Mesenchymal stem cell (in vitro differentiated cells and primary cell): ENCODE data around the gene EIF3B.
A peak's percentile ranks its signal among the peaks of the same experiment; 100 is the strongest.

ENCODE experiments used
- DNase-seq: peaks from one replicate; pipeline ENCODE4 v3.0.0-alpha.2; 2013
- H2AFZ ChIP-seq: one replicate; pipeline ENCODE4 v1.6.1; 2013; ENCODE audit warnings: low read depth, mild to moderate bottlenecking, control low read depth, inconsistent platforms, low read length, moderate library complexity
- H2AK5ac ChIP-seq: 2 replicates; pipeline ENCODE4 v1.6.1; 2013; ENCODE audit warnings: low read length, moderate library complexity, mild to moderate bottlenecking, inconsistent platforms; ENCODE audit not compliant: severe bottlenecking
- H2BK120ac ChIP-seq: one replicate; pipeline ENCODE4 v1.6.1; 2013; ENCODE audit warnings: low read depth, mild to moderate bottlenecking, inconsistent platforms, low read length, moderate library complexity
- H2BK12ac ChIP-seq, 2 experiments: one replicate each; pipeline ENCODE4 v1.6.1; 2013; ENCODE audit warnings: inconsistent platforms in 2 of 2, low read length in 2 of 2, mild to moderate bottlenecking in 2 of 2, moderate library complexity in 2 of 2, control low read depth in 1 of 2
- H2BK15ac ChIP-seq: one replicate; pipeline ENCODE4 v1.6.1; 2013; ENCODE audit warnings: mild to moderate bottlenecking, low read depth, inconsistent platforms; ENCODE audit not compliant: poor library complexity, severe bottlenecking
- H2BK5ac ChIP-seq: 2 replicates; pipeline ENCODE4 v1.6.1; 2013; ENCODE audit warnings: low read depth, mild to moderate bottlenecking, low read length, control low read depth, inconsistent platforms; ENCODE audit not compliant: poor library complexity, severe bottlenecking
- H3K14ac ChIP-seq, 2 experiments: one replicate each; pipeline ENCODE4 v1.6.1; 2013; ENCODE audit warnings: inconsistent platforms in 2 of 2, low read length in 2 of 2, control low read depth in 1 of 2, mild to moderate bottlenecking in 1 of 2, moderate library complexity in 1 of 2
- H3K18ac ChIP-seq, 2 experiments: one replicate each; pipeline ENCODE4 v1.6.1; 2013; ENCODE audit warnings: inconsistent platforms in 2 of 2, low read length in 2 of 2, control low read depth in 1 of 2, low read depth in 1 of 2, mild to moderate bottlenecking in 1 of 2
- H3K23ac ChIP-seq, 2 experiments: one replicate each; pipeline ENCODE4 v1.6.1; 2013; ENCODE audit warnings: inconsistent platforms in 2 of 2, low read length in 2 of 2, mild to moderate bottlenecking in 2 of 2, moderate library complexity in 2 of 2, control low read depth in 1 of 2
- H3K27ac ChIP-seq: 2 replicates; pipeline ENCODE4 v1.5.1; 2013; ENCODE audit warnings: mild to moderate bottlenecking, moderate library complexity, low read length, control low read depth, inconsistent platforms; ENCODE audit not compliant: poor library complexity, severe bottlenecking
- H3K27me3 ChIP-seq, 2 experiments: 2 replicates each; pipeline versions ENCODE4 v1.6.1 to v1.7.0; 2013; ENCODE audit warnings: low read length in 2 of 2, mild to moderate bottlenecking in 2 of 2, moderate library complexity in 2 of 2, control low read depth in 1 of 2, inconsistent platforms in 1 of 2; ENCODE audit not compliant: control insufficient read depth in 1 of 2, insufficient read depth in 1 of 2
- H3K36me3 ChIP-seq, 2 experiments: 2 replicates each; pipeline versions ENCODE4 v1.6.1 to v1.7.0; 2013; ENCODE audit warnings: low read length in 2 of 2, control low read depth in 1 of 2, inconsistent platforms in 1 of 2, low read depth in 1 of 2, mild to moderate bottlenecking in 1 of 2; ENCODE audit not compliant: insufficient read depth in 2 of 2, control insufficient read depth in 1 of 2
- H3K4ac ChIP-seq, 2 experiments: one replicate each; pipeline ENCODE4 v1.6.1; 2013; ENCODE audit warnings: inconsistent platforms in 2 of 2, low read length in 2 of 2, mild to moderate bottlenecking in 2 of 2, moderate library complexity in 2 of 2, control low read depth in 1 of 2, low read depth in 1 of 2
- H3K4me1 ChIP-seq: 2 replicates; pipeline ENCODE4 v1.6.1; 2013; ENCODE audit warnings: low read depth, low read length, control low read depth; ENCODE audit not compliant: control insufficient read depth, insufficient read depth
- H3K4me2 ChIP-seq: 2 replicates; pipeline ENCODE4 v1.6.1; 2013; ENCODE audit warnings: low read length, mild to moderate bottlenecking, inconsistent platforms; ENCODE audit not compliant: poor library complexity, severe bottlenecking
- H3K4me3 ChIP-seq, 2 experiments: 2 replicates each; pipeline versions ENCODE4 v1.5.1 to v1.7.0; 2013; ENCODE audit warnings: low read length in 2 of 2, mild to moderate bottlenecking in 2 of 2, control low read depth in 1 of 2, low read depth in 1 of 2; ENCODE audit not compliant: insufficient read depth in 1 of 2
- H3K79me1 ChIP-seq: replicated peaks from 2 replicates; pipeline ENCODE4 v1.6.1; 2013; ENCODE audit warnings: mild to moderate bottlenecking, control low read depth, low read length, inconsistent platforms; ENCODE audit not compliant: poor library complexity, severe bottlenecking
- H3K9ac ChIP-seq: 2 replicates; pipeline ENCODE4 v1.7.0; 2013; ENCODE audit warnings: mild to moderate bottlenecking, low read length, moderate library complexity
- H3K9me3 ChIP-seq: 2 replicates; pipeline ENCODE4 v1.7.0; 2013; ENCODE audit warnings: mild to moderate bottlenecking, low read length; ENCODE audit not compliant: control insufficient read depth
- H4K8ac ChIP-seq: one replicate; pipeline ENCODE4 v1.6.1; 2013; ENCODE audit warnings: inconsistent platforms, mild to moderate bottlenecking, low read length, moderate library complexity
- H4K91ac ChIP-seq: one replicate; pipeline ENCODE4 v1.6.1; 2013; ENCODE audit warnings: mild to moderate bottlenecking, low read length, inconsistent platforms
- WGBS: methylation state at CpG from one replicate; pipeline ENCODE4 v1.1.7; 2013; ENCODE audit warnings: mixed read lengths; 5-methylcytosine and 5-hydroxymethylcytosine counted together

The EIF3B gene

GRCh38 chr7:2403014-2403717, 48.5 kb downstream of the EIF3B start, which contains the start of gene CHST12:
TSS of gene CHST12 (plus strand) at chr7:2403611. CDS start at chr7:2432640, 29,029 bp downstream.
- Histone ChIP-seq H2AFZ (peak within 1 kb of the TSS; percentile 70), H3K9ac (peak within 1 kb of the TSS; percentile 86), H2AK5ac (peak within 1 kb of the TSS; percentile 29), H4K8ac (peak within 1 kb of the TSS; percentile 85), H3K4me2 (peak within 1 kb of the TSS; percentile 99), H3K4ac (peak within 1 kb of the TSS; percentile 75 to 81), H2BK120ac (peak within 1 kb of the TSS; percentile 85), H3K23ac (peak within 1 kb of the TSS in 1 of 2 experiments; percentile 70), H3K4me1 (peaks cover 30% of the 10 kb centered on the region), H3K36me3 (peaks cover 0 to 7% of the 10 kb centered on the region in 2 experiments), H3K9me3 (no peaks in the 10 kb centered on the region), H3K18ac (peak within 1 kb of the TSS; percentile 63 to 83), H2BK5ac (no peak within 1 kb of the TSS), H3K14ac (peak within 1 kb of the TSS; percentile 36 to 76), H4K91ac (peak within 1 kb of the TSS; percentile 92), H2BK15ac (peak within 1 kb of the TSS; percentile 94), H3K27ac (no peak within 1 kb of the TSS), H2BK12ac (peak within 1 kb of the TSS; percentile 61 to 89), H3K27me3 (no peaks in the 10 kb centered on the region), H3K4me3 (peak within 1 kb of the TSS; percentile 90 to 97), H3K79me1 (peaks cover 27% of the 10 kb centered on the region)
- DNase-seq: peak; percentile 88
- 3% methylated on average over 46 of the region's 89 CpGs for WGBS

- peak overlapping the region; percentile 75 to 81 for H3K4ac ChIP-seq
- H4K91ac ChIP-seq: peak overlapping the region; percentile 90
- H2AK5ac ChIP-seq: no peak overlapping the region
- H4K8ac ChIP-seq: peak overlapping the region; percentile 64
- peak; percentile 64 for DNase-seq
- peak overlapping the region; percentile 86 for H3K9ac ChIP-seq
- peaks cover 0 to 7% of the 10 kb centered on the region in 2 experiments for H3K36me3 ChIP-seq
- H3K4me1 ChIP-seq: peaks cover 30% of the 10 kb centered on the region
- peak overlapping the region; percentile 70 for H2AFZ ChIP-seq
- peak overlapping the region in 1 of 2 experiments; percentile 61 for H2BK12ac ChIP-seq
- H2BK120ac ChIP-seq: peak overlapping the region; percentile 85
- peak overlapping the region in 1 of 2 experiments; percentile 70 for H3K23ac ChIP-seq
- H3K18ac ChIP-seq: peak overlapping the region; percentile 63 to 83
- H3K79me1 ChIP-seq: peaks cover 33% of the 10 kb centered on the region
- peak overlapping the region; percentile 99 for H3K4me2 ChIP-seq
- WGBS: 10% methylated on average over 64 of the region's 71 CpGs
- no peaks in the 10 kb centered on the region for H3K27me3 ChIP-seq
- H3K4me3 ChIP-seq: peak overlapping the region; percentile 90 to 97
- H3K9me3 ChIP-seq: no peaks in the 10 kb centered on the region
- peak overlapping the region; percentile 36 to 76 for H3K14ac ChIP-seq
- peak overlapping the region; percentile 94 for H2BK15ac ChIP-seq
- H3K27ac ChIP-seq: no peak overlapping the region
- H2BK5ac ChIP-seq: no peak overlapping the region
Observed at GRCh38 chr7:2403718-2404648, 49.4 kb downstream of the EIF3B start.

- Histone ChIP-seq H3K14ac (peak overlapping the region in 1 of 2 experiments; percentile 62), H2AK5ac (no peak overlapping the region), H3K27me3 (no peaks in the 10 kb centered on the region), H2BK15ac (no peak overlapping the region), H3K4me3 (peak overlapping the region in 1 of 2 experiments; percentile 90), H3K4ac (no peak overlapping the region), H3K23ac (no peak overlapping the region), H3K4me2 (peak overlapping the region; percentile 99), H2AFZ (no peak overlapping the region), H2BK120ac (no peak overlapping the region), H3K9me3 (no peaks in the 10 kb centered on the region), H3K9ac (peak overlapping the region; percentile 86), H3K79me1 (peaks cover 34% of the 10 kb centered on the region), H2BK12ac (no peak overlapping the region), H3K36me3 (peaks cover 0 to 7% of the 10 kb centered on the region in 2 experiments), H3K18ac (no peak overlapping the region), H2BK5ac (no peak overlapping the region), H3K4me1 (peaks cover 26% of the 10 kb centered on the region), H3K27ac (no peak overlapping the region), H4K8ac (no peak overlapping the region), H4K91ac (no peak overlapping the region)
- WGBS: 89% methylated on average over 12 of the region's 12 CpGs
- DNase-seq: no peak
Observed at GRCh38 chr7:2404714-2405119, 50.1 kb downstream of the EIF3B start.
